ENCODE data around the gene ALDH1L2.

DNA sequence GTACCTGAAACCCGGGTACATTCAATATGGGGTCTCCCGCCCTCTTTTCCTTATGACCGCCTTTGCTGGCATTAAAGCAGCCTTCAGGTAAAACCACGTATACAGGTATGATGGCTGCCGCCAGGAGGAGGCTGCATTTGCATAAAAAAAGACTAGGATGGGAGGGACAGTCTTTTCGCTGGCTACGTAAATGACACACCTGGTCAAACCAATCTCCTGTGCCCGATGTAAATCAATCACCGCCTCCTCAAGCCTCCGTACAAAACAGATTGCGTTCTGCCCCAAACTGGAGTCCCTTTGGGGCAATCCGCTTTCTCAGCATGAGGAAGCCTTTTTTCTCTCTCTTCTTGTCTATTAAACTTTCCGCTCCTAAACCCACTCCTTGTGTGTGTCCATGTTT, 8.1 kb upstream of the ALDH1L2 start:
- no peak for TF ChIP-seq CTCF (IDR thresholded peaks at IDR 0.05; ENCODE audit: poor library complexity, severe bottlenecking)
- TF ChIP-seq RAD21 (conservative IDR thresholded peaks at IDR 0.05): no peak
- no peak for TF ChIP-seq POLR2AphosphoS5 (IDR thresholded peaks at IDR 0.05)

Measured in neural cell (in vitro differentiated cells).